ENCODE measurements around the gene GPX1.
"Not testable (repeated sequence)": the region's sequence is repeated elsewhere in the genome, so short reads cannot be mapped to it uniquely, and the experiment has no call there.

The GPX1 gene

DNA sequence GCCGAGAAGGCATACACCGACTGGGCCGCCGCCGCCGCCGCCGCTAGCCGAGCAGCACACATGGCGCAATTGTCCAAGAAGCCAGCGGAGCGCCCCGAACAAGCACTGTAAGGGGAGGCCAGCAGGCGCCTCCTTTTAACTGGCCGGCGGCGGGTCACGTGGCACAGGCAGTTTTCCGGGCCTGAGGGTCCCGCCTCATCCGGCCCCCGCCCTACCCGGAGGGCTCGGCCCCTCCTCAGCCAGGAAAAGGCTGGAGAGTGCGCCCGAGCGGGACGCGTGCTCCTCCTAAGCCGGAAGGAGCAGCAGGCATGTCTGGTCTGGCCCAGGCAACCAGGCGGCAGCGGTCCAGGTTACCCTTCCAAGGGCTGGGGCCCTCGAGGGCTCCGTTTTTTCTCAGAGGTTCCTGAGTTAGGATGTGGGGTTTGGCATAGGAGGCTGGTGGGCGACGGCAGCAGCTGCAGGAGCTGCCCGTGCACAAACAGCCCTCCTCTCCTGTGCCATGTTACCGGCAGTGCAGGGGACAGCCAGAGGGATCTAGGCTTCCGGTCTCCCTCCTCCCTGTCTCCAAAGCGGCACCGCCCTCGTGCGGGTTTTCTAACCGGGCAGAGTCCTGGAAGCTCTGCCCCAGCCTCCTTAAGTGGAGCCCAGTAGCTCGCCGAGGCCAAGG is at the start of gene GPX1:
Gene GPX1 (minus strand): TSS at position 137 of the 667 bp plus-strand sequence. CDS start 75 bp downstream, at position 62.
- DNase-seq, result peak; percentile 91 to 95

DNA sequence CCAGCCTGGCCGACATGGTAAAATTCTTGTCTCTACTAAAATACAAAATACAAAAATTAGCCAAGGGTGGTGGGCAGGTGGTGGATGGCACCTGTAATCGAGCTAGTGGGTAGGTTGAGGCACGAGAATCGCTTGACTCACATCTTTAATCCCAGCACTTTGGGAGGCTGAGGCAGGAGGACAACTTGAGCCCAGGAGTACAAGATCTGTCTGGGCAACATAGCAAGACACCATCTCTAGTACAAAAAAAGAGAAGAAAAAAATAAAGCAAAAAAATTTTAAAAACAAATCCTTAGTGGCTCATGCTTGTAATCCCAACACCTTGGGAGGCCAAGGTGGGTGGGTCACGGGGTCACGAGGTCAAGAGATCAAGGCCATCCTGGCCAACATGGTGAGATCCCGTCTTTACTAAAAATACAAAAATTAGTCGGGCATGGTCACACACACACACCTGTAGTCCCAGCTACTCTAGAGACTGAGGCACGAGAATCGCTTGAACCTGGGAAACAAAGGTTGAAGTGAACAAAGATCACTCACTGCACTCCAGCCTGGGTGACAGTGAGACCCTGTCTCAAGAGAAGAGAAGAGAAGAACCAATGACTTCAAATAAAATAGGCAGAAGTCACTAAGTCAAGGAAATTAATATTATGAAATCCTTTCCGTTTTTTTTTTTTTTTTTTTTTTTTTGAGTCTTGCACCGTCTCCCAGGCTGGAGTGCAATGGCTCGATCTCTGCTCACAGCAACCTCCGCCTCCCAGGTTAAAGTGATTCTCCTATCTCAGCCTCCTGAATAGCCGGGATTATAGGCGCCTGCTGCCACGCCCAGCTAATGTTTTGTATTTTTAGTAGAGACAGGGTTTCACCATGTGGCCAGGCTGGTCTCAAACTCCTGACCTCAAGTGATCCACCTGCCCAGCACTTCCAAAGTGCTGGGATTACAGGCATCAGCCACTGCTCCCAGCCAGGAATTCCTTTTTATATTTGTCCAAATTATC is 48.7 kb upstream of the GPX1 start:
- no peak for DNase-seq

- not testable (repeated sequence) for DNase-seq
Observed at GRCh38 chr3:49405570-49405969, 47.4 kb upstream of the GPX1 start.

- no peak for DNase-seq
Observed at GRCh38 chr3:49403891-49404290, 45.7 kb upstream of the GPX1 start.

DNA sequence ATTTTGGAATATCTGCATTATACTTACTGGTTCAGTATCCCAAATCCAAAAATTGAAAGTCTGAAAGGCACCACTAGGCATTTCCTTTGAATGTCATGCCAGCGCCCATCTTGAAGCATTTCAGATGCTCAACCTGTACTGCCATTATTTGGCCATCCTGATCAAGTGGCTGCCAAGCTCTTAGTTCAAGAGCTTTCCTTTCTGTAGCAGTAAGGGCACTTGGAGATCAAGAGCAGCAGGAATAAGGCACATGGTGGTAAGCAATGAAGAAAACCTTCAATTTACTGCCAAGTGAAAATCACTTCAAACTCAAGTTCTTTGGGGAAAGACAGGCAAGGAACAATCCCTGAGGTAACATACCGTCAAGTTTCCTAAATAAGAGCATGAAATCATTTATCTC is 43.6 kb upstream of the GPX1 start:
- no peak for DNase-seq

DNA sequence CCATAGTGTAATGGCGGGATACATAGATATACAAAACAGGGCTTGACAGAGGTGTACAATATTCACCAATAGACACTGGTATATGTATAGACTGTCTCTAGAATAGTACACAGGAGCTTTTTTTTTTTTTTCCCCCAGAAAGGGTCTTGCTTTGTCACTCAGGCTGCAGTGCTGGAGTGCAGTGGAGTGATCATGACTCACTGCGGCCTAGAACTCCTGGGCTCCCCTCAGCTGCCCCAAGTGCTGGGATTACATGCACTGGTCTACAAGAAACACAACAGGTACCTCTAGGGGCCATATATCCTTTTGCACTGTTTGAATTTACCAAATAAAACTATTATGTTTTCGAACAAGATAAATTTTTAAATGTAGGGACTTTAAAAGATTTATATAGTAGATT is 41.3 kb upstream of the GPX1 start:
- no peak for DNase-seq

- peak in 1 of 2 experiments; percentile 60 for DNase-seq
Observed at GRCh38 chr3:49397470-49397869, 39.3 kb upstream of the GPX1 start.

GRCh38 chr3:49391310-49391709 is 33.2 kb upstream of the GPX1 start:
- not testable (repeated sequence) for DNase-seq

DNA sequence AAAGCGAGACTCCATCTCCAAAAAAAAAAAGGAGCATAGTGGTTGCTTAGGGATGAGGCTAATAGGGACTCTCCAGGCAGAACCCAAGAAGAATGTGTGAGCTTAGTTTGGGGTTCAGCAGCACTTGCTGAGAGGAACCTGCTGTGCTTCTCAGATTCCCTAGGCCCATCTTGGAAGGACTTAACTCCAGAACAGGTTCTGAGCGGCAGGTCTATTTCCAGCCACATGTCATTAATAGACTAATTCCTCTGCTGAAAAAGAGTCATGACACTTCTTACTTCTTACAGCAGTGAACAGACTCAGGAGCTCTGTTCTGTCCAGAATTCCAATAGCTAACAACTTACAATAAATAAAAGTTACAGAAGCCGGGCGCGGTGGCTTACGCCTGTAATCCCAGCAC is 31.1 kb upstream of the GPX1 start:
- DNase-seq, result no peak

DNA sequence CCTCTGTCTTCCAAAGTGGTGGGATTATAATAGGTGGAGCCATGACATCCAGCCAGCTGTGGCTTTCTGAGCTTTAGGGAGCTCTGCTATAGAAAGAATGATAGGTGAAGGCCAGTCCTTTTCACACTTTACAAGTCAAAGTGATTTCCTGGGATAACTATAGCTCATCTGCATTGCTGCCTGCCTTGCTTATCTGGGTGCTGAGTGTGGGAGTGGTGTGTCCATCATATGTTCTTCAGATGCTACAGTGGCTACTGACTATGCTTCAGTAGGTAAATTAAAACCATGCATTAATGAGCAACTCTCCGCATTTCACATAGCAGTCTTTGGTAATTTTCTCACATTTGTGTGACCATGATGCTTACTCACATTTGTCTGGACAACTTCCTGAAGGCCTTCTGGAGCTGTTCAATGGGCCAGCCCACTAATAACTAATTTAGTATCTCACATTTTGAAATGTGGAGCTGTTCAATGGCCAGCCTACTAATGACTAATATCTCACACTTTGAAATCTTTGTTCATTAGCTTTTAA is 30.2 kb upstream of the GPX1 start:
- no peak for DNase-seq

DNA sequence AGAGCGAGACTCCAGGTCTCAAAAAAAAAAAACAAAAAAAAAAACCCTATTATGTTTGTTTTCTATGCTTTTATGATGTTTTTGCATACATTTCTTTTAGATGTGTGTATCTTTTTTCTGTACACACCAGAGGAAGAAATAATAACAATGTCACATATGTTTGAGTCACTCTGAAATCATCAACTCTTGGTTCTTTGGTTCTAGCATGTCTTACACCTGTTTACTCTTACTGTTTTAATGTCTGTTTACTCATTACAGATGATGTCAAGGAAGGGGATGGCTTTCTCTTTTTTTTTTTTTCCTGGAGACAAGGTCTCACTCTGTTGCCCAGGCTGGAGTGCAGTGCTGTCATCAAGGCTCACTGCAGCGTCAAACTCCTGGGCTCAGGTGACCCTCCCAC is 29.6 kb upstream of the GPX1 start:
- no peak for DNase-seq

- no peak for DNase-seq
Observed at GRCh38 chr3:49386056-49386756, 28.1 kb upstream of the GPX1 start.

GRCh38 chr3:49385617-49386016 is 27.5 kb upstream of the GPX1 start:
- no peak for DNase-seq

DNA sequence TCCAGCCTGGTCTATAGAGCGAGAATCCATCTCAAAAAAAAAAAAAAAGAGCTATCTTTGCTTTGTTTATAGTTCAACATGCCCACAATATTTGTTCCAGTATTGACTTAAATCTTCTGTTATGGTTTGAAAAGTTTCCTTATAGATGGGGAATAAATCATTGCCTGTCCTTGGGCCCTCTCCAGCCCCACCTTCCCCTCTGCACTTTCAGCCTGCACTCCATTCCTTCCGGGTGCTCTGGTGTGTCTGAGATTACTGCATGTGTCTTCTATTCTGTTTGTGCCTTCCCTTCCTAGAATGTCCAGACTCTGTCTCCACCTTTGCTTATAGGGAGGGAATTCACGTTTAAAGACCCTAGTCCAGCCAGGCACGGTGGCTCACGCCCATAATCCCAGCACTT is 25.2 kb upstream of the GPX1 start:
- no peak for DNase-seq

- no peak for DNase-seq
Observed at GRCh38 chr3:49378249-49378895, 20.2 kb upstream of the GPX1 start.

- DNase-seq, result no peak
Observed at GRCh38 chr3:49377483-49377882, 19.3 kb upstream of the GPX1 start.

- DNase-seq, result no peak
Observed at GRCh38 chr3:49371946-49372345, 13.8 kb upstream of the GPX1 start.

DNA sequence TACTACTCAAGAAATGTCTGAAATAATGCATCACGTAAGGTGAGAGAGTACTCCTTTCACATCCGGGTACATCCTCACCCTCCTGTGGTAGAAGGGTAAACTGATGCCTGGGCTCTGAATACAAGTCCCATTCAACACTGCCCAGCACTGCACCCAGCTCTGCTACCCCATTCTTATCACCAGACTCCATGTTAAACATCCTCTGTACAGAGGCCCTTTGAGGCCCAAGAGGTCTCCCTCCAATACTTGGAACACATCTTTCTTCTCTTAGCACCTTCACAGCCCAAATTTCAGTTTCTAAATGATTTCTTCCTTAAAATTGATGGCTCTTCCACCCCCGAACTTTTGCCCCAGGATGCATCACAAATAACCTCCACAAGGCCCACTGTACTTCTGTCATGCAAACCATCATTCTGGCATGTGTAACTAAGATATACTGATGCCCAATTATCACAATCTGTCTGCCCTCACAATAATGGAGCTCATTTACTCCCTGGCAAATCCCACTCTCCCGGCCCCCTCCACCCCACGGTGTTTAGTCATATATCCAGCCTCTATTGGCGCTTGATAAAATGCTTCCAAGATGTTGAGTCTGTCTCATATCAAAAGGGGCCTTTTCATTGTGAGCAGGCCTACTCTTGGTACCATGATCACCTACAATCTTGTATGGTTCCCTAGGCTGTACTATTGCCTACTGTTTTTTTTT is 12.6 kb upstream of the GPX1 start:
- DNase-seq, result no peak

- no peak for DNase-seq
Observed at GRCh38 chr3:49362561-49362960, 4.4 kb upstream of the GPX1 start.

- DNase-seq, result no peak
Observed at GRCh38 chr3:49359623-49360022, 1.5 kb upstream of the GPX1 start.

GRCh38 chr3:49358884-49359225 is 702 bp upstream of the GPX1 start:
- DNase-seq, result no peak
